Mucosa of stomach (tissue), 1 donor: ENCODE results near the gene BHLHE23.

ENCODE experiments used
- H3K27me3 ChIP-seq: one replicate; pipeline ENCODE4 v1.7.0; 2013; ENCODE audit warnings: mild to moderate bottlenecking, low read length; ENCODE audit not compliant: control insufficient read depth, insufficient read depth
- H3K36me3 ChIP-seq: one replicate; pipeline ENCODE4 v1.7.0; 2013; ENCODE audit warnings: low read length; ENCODE audit not compliant: control insufficient read depth, insufficient read depth
- H3K4me1 ChIP-seq: one replicate; pipeline ENCODE4 v1.7.0; 2013; ENCODE audit warnings: mild to moderate bottlenecking, low read length; ENCODE audit not compliant: control insufficient read depth, insufficient read depth
- H3K4me3 ChIP-seq: one replicate; pipeline ENCODE4 v1.7.0; 2013; ENCODE audit warnings: low read length
- H3K9ac ChIP-seq: one replicate; pipeline ENCODE4 v1.7.0; 2013; ENCODE audit warnings: mild to moderate bottlenecking, low read length, moderate library complexity
- H3K9me3 ChIP-seq: one replicate; pipeline ENCODE4 v1.7.0; 2013; ENCODE audit warnings: mild to moderate bottlenecking, low read length, moderate library complexity; ENCODE audit not compliant: control insufficient read depth
- donor health status: Pancreatic carcinoma.

The BHLHE23 gene

DNA sequence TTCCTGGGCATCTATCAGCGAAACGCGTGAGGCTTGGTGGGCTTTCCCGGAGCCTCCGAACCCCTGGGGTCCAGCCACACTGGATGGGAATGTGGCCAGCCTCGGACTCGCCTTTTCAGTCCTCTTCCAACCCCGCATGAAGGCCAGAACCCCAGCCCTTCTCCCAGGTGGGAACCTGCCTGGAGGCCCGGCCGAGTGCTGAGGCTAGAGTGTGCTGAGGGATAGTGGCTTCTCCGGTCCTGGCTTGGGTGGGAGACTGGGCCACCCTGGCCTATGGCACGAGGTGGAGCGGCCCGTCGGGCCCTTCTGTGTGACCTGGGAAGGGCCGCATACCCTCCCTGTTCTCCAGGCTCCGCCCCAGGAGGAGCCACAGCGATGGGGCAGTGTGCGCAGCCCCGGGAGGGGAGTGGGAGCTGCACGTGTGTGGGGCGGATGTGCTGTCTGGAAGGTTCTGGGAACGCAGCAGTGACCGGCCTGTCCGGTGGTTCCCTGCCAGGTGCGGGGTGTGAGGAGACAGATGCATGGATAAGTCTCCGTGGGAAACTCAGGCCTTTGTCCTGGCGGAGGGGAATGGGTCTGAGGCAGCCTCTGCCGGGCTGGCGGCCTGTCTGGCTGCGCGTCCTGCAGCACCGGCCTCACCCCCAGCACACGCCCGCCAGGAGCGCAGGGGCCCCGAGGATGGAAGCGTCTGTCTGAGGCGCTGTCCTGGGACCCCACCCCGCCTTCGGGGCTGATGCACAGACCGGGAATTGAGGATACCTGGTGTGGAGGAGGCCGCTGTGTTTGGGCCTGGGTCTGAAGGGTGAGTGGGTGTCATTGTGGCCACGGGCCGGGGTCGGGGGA is 1.1 kb upstream of the BHLHE23 start:
- Histone ChIP-seq H3K9me3 (no peaks in the 10 kb centered on the region), H3K4me1 (peaks cover 8% of the 10 kb centered on the region), H3K9ac (no peak overlapping the region), H3K36me3 (no peaks in the 10 kb centered on the region), H3K27me3 (peaks cover 82% of the 10 kb centered on the region), H3K4me3 (no peak overlapping the region)

DNA sequence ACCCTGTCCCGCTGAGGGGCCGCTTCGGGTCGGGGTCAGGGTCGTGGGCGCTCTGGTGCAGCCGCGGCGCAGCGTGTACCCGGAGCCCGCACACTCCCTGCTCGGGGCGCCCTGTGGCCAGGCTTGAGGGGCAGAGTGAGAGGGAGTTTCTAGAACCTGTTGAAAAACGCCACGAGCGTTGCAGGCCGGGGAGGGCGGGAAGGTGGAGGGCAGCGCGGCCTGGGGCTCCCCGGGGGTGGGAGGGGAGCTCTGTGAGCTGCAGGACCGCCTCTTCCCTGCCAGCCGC is 539 bp upstream of the BHLHE23 start:
- Histone ChIP-seq H3K36me3 (no peaks in the 10 kb centered on the region), H3K27me3 (peaks cover 84% of the 10 kb centered on the region), H3K9ac (no peak overlapping the region), H3K4me1 (peaks cover 8% of the 10 kb centered on the region), H3K4me3 (no peak overlapping the region), H3K9me3 (no peaks in the 10 kb centered on the region)

DNA sequence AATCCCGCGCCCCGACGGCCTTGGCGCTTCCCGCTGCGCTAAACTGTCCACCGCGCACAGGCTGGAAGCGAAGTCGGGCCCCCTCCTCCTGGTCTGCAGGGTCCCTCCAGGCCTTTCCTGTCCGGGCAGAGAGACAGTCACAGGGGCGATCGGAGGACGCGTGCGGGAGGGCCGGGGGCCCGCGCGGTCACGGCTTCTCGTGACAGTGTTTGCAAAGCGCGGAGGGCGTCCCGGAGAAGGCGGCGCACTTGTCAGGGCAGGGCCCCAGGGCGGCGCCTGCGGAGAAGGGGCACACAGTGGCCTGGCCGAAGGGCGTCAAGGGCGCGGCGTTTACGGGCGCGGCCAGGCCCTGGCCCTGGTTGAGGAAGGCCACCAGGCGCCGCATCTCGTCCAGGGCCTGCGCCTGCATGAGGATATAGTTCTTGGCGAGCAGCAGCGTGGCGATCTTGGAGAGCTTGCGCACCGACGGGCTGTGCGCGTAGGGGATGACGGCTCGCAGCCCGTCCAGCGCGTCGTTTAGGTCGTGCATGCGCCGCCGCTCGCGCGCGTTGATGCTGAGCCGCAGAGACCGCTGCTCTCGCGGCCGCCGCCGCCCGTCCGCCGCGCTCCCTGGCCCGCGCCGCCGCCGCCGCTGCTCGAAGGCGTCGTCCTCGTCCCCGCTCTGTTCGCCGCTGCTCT is 763 bp downstream of the BHLHE23 start:
- no peak overlapping the region for H3K4me3 ChIP-seq
- H3K27me3 ChIP-seq, result peaks cover 89% of the 10 kb centered on the region

DNA sequence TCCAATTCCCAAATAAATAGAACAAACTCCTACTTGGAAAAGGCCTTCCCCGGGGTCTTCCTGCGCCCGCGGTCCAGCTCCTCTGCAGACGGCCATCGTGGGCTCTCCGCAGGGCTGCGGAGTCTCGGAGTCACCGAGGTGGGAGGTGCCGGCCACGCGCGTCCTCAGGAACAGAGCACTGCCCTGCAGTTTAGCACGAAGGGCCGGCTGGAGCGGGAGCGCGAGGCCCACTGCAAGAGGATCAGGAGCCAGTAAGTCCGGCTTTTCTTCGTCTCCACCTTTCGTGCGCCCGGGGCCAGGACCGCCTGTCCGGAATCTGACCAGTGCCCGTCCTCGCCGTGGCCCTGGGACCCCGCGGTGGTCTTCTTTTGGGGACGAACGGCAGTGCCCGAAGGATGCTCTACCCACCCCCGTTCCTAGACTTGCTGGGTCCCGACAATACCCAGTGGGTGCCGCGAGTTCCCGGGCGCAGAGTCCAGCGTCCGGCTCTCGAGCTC is 1.4 kb downstream of the BHLHE23 start:
- peaks cover 92% of the 10 kb centered on the region for H3K27me3 ChIP-seq
- H3K4me1 ChIP-seq, result peaks cover 8% of the 10 kb centered on the region

More for the DNA sequence above, 763 bp downstream of the BHLHE23 start:
- peaks cover 8% of the 10 kb centered on the region for H3K4me1 ChIP-seq
- no peak overlapping the region for H3K9ac ChIP-seq
- no peaks in the 10 kb centered on the region for H3K9me3 ChIP-seq
- no peaks in the 10 kb centered on the region for H3K36me3 ChIP-seq

DNA sequence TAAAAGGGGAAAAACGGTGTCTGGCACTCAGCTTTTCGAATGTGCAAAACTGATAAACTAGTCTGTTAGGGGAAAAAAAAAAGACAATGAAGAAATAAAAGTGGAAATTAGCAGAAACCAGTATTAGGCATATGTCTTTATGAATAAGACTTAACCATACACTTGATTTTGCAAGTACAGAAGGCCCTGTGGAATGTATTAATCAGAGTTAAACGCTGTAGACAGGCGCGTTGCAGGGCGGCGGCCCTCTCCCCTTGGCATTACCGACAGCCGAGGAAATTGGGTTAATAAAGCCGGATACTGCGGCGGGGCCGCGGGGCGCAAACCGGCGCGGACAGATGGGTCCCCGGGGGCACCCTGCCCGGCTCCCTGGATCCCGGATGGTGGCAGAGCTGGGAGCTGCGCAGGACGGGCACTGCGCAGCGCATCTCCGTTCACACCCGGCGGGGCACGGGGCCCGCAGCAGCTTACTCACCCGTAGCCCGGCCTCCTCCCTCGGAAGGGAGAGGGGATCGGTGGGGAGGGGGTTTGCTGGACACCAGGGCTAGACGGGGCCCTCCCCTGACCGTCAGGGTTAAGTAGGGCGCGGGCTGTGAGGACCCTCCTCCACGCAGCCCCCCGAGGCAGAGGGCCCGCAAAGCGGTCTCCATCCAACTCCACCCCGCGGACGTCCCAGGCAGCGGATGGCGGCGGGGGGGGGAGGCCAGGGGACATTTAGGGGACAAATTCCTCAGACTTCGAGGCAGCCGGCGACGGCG is 2.0 kb downstream of the BHLHE23 start:
- Histone ChIP-seq H3K27me3 (peaks cover 91% of the 10 kb centered on the region), H3K4me3 (no peak overlapping the region), H3K9me3 (no peaks in the 10 kb centered on the region), H3K4me1 (peaks cover 8% of the 10 kb centered on the region), H3K36me3 (no peaks in the 10 kb centered on the region), H3K9ac (no peak overlapping the region)

More for the DNA sequence above, 1.4 kb downstream of the BHLHE23 start:
- Histone ChIP-seq H3K4me3 (no peak overlapping the region), H3K9me3 (no peaks in the 10 kb centered on the region), H3K36me3 (no peaks in the 10 kb centered on the region), H3K9ac (no peak overlapping the region)

DNA sequence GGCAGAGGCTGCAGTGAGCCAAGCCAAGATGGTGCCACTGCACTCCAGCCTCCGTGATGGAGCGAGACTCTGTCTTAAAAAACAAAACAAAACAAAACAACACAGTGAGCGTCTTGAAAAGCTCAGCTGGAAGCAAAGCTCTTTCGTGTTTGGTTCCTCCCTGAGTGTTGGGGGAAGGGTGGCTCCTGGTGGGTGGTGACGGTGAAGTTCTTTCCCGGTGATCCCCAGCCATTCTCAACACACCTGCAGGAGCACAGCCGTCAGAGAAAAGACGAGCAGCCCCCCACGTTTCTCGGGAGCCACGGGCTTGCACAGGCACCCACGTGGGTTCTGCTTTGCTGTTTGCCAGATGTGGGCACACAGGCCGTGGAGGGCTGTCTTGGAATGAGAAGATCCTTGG is 3.2 kb downstream of the BHLHE23 start:
- H3K9me3 ChIP-seq, result no peaks in the 10 kb centered on the region
- no peak overlapping the region for H3K4me3 ChIP-seq
- no peaks in the 10 kb centered on the region for H3K36me3 ChIP-seq
- H3K4me1 ChIP-seq, result peaks cover under 1% of the 10 kb centered on the region
- peaks cover 86% of the 10 kb centered on the region for H3K27me3 ChIP-seq
- H3K9ac ChIP-seq, result no peak overlapping the region

DNA sequence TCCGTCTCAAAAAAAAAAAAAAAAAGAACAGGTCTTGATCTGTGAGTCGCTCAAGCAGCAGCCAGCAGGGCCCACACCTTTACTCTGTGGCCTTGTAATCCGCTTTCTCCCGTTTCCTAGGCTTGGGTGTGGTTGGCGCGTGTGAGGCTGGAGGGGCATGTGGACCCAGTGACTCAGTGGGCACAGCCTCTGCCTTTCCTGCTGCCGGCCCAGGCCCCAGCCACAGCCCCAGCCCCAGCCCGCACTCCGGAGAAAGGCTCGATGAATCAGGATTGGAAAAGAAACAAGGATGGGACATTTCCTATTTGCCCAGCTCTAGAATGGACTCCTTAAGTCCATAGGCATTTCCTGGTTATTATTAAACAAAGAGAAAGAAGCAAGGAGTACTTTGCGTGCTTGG is 4.3 kb downstream of the BHLHE23 start:
- Histone ChIP-seq H3K27me3 (peaks cover 86% of the 10 kb centered on the region), H3K9me3 (no peaks in the 10 kb centered on the region), H3K9ac (no peak overlapping the region), H3K36me3 (no peaks in the 10 kb centered on the region), H3K4me1 (no peaks in the 10 kb centered on the region), H3K4me3 (no peak overlapping the region)

DNA sequence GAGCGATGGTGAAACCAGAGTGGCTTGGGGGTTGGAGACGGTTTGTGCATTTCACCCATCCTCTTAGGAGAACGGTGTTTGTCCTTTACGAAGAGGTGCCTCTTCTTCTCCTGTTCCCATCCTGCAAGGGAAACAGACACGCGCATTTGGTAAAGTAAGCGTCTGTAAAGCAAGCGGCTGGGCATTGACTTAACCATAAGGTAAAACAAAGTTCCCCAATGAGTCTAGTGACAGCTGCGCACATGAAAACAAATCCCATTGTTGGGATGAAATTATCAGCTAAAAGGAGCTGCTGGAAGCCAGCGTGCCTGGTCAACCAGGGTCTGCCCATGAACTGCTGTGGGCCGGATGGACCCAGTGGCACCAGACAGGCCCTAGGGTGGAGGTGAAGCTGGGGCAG is 5.8 kb downstream of the BHLHE23 start:
- Histone ChIP-seq H3K27me3 (peaks cover 77% of the 10 kb centered on the region), H3K9me3 (no peaks in the 10 kb centered on the region), H3K36me3 (no peaks in the 10 kb centered on the region), H3K9ac (no peak overlapping the region), H3K4me3 (no peak overlapping the region), H3K4me1 (no peaks in the 10 kb centered on the region)

DNA sequence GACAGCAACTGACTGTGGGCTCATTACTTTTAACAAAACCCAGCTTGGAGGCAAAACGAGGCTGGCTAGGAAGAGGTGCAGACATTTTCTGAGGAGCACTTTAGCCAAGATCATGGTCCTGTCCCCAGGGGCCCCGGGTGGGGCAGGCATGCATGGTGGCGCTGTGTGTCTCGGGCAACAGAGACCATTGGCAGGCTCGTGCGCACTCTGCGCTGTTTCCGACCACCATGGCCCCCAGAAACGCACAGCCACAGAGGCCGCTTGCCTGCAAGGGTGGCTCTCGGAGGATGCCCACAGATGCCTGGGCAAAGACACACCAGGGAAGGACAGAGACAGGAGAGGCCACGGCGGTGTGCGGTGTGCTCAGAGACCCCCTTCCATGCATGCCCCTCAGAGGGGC is 6.7 kb downstream of the BHLHE23 start:
- no peaks in the 10 kb centered on the region for H3K9me3 ChIP-seq
- H3K36me3 ChIP-seq, result no peaks in the 10 kb centered on the region
- H3K4me1 ChIP-seq, result no peaks in the 10 kb centered on the region
- peaks cover 72% of the 10 kb centered on the region for H3K27me3 ChIP-seq
- no peak overlapping the region for H3K4me3 ChIP-seq
- H3K9ac ChIP-seq, result no peak overlapping the region

DNA sequence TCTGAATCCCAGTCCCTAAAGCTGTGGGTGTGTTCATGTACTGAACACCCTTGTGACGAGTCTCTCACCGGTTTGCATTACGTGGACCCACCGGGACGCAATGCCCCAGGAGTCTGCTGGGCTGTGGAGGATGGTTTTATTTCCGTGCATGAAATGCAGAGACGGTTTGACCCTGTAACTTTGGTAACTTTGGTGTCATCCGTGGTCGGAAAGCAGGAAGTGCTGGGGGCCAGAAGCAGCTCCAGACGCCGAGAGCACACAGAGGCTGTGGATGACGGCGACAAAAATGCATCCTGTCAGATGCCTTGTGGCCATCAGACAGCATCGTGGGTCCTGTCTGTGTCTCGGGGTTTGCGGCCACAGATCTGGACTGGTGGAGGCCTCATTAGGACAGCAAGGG is 7.2 kb downstream of the BHLHE23 start:
- Histone ChIP-seq H3K4me1 (no peaks in the 10 kb centered on the region), H3K27me3 (peaks cover 68% of the 10 kb centered on the region)

DNA sequence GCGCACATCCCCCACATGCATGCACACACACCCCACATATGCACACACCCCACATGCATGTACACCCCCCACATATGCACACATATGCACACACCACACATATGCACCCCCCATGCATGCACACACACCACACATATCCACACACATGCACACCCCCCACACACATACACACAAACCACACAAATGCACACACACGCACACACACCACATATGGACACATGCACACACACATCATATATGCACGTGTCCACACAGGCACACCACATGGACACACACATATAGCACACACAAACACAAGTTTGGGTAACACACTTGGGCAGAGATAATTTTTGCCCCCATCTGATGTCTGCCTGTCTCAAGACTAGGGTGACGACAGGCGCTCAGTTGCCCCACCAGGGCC is 8.3 kb downstream of the BHLHE23 start:
- H3K36me3 ChIP-seq, result no peaks in the 10 kb centered on the region
- no peak overlapping the region for H3K4me3 ChIP-seq
- H3K4me1 ChIP-seq, result no peaks in the 10 kb centered on the region
- H3K9me3 ChIP-seq, result no peaks in the 10 kb centered on the region
- H3K27me3 ChIP-seq, result peaks cover 58% of the 10 kb centered on the region
- H3K9ac ChIP-seq, result no peak overlapping the region

More for the DNA sequence above, 7.2 kb downstream of the BHLHE23 start:
- Histone ChIP-seq H3K36me3 (no peaks in the 10 kb centered on the region), H3K9me3 (no peaks in the 10 kb centered on the region), H3K4me3 (no peak overlapping the region), H3K9ac (no peak overlapping the region)
